T-helper 2 cell treated with Interferon-gamma antibody and Interleukin-4, amounts not matched to agents 100 ng/mL and 5 ng/mL, for 36 hours (primary cell): ENCODE results near the gene FCRL4. TPM values are rescaled to one million over a fixed set of nuclear protein-coding genes. Genes with fewer than 3 reads are reported as not detected.
"Not testable (repeated sequence)": the region's sequence is repeated elsewhere in the genome, so short reads cannot be mapped to it uniquely, and the experiment has no call there.

ENCODE experiments used
- intact Hi-C: fragments of 100-400 bp; cut with micrococcal nuclease; formaldehyde crosslinking; loops from one replicate; pipeline ENCODE4 v1.15.1; 2023
- total RNA-seq: library from RNA; stranded (reverse); gene quantifications from 2 replicates; pipeline ENCODE4 v1.2.3, GENCODE V29; 2022

Gene FCRL4
- total RNA-seq, 1 donor from 2014 or later = not detected

DNA sequence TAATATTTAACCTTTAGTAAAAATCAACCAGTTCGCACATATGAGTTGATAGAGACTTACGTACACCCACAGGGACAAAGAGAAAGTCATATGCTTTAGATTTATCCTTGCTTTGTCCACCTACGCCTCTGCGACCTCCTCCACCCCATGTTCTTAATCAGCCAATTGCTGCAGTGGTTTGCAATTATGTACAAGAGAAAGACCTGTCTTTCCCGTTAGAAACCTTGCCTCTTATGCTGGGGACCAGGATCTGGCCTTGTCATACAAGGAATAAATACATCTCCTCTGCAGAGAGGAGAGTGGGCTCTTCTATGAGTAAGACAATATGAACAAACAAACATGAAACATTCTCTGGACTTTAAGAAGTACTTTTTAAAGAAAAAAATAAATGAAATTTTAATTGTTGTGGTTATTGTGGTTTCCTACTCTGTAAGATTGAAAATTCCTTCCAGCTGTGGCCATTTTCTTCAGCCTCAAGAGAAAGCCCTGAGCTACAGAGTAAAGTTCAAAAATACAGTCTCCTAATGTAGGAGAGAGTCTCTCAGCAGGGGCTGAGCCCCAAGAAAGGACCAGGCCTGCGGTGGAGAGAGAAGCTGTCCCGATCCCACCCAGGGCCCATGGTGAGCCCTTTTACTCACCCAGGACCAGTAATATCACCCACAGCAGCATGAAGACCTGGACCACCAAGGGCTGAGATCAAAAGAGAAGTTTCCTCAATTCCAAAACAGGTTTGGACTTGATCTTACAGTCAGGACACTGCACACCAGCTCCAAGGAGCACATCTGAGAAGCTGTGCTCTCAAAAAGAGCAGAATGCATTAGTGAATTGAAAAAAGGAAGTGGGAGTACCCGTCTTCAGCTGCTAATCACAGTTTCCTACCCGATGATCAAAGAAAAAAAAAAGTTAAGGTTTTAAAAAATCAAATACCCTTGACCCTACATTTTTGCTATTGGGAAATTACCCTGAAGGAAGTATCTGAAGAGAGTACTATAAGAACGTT, 45.9 kb downstream of the FCRL4 start, which contains the start of gene FCRL5:
Gene FCRL5 (minus strand): TSS at position 822 of the 1,000 bp plus-strand sequence. CDS start 153 bp downstream, at position 669.
- intact Hi-C loops = no loop called here

DNA sequence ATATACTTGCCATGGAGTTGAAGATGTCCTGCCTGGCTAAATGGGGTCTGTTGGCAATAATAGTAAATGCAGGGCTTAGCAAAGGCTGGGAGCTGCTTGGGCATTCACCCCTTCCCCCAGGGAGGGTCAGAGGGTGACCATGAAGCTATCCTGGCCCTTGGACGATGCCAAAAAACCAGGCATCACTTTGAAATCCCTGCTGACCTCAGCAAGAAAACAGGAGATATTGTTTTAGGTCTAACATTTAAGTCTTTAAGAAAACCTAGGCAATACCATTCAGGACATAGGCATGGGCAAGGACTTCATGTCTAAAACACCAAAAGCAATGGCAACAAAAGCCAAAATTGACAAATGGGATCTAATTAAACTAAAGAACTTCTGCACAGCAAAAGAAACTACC, 49.8 kb downstream of the FCRL4 start:
- intact Hi-C loops = not testable (repeated sequence)

DNA sequence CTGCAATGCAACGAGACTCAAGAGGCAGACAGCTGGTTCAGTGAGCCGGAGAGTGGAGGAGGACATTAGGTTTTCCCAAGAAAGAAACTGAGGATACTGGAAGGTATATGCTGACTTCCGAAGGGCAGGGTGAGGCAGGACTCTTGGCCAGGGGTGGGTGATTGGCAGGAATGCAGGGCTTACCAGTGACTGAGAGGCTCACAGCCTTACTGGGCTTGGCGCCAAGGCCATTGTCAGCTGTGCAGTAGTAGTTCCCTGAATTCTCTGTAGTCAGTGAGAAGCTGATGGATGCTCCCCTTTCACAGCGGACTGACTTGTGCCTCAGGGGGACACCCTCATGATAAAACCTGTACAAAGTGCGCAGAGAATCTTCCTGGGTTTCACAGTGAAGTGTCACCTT, 55.2 kb downstream of the FCRL4 start:
- intact Hi-C loops = no loop called here

DNA sequence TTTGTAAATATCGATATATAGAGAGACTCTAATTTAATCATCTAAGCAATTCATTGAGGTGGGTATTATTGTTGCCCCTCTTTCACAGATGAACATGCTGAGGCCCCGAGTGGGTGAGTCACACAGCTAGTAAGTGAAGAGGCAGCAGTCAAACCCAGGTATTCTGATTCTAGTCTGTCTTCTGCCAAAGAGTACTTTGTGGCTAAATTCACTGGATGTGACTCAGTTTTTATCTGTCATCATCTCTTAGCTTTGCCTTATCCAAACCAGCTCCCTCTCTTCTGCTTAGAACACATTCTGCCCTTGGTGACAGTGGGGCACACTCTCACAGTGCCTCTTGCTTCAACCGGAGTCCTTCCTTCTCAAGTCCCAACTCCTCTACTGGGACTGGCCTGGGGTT, 57.0 kb downstream of the FCRL4 start:
- intact Hi-C loops = no loop called here

- intact Hi-C loops = no loop called here
Measured at GRCh38 chr1:157540160-157540748, 57.6 kb downstream of the FCRL4 start.

GRCh38 chr1:157539568-157539967, 58.3 kb downstream of the FCRL4 start:
- intact Hi-C loops = no loop called here

GRCh38 chr1:157532569-157532968, 65.3 kb downstream of the FCRL4 start:
- intact Hi-C loops = no loop called here

DNA sequence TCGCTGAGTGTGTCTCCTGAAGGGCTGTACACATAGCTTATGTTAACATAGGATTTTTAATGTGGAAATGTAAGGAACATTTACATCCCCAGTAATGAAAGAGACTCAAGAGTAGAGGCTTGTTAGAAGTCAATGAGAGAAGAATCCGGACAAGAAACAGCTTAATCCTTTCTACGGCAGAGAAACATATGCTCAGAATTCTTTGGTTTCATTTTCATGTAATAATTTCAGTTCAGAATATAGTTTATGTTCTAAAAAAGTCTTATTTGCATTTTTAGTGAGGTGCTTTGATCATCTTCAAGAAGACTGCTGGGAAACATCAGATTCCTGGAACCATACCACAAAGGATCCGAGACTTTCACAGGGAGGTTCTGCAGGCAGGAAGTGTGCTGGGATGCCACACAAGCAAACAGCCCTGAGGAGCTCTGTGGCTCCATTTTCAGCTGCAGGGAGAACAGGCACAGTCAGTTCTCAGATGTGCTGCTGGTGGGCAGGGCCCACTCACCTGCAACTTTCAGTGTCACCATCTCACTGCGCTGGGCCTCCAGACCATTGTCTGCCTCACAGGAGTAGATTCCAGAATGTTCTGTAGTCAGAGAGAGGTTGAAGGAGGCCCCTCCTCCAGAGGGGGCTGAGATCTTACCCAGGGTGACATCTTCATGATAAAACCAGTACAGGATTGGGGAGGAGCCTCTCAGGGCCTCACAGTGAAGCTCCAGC, 74.0 kb downstream of the FCRL4 start:
- intact Hi-C loops = no loop called here

Other genes with a start within 250 kb of the FCRL4 start
- not detected in 2 replicates for gene FCRL5, start 45.6 kb downstream of the FCRL4 start, total RNA-seq
- gene FCRL3, start 102.7 kb upstream of the FCRL4 start, total RNA-seq = 0.23 and 0.39 TPM in 2 replicates
- not detected in 2 replicates for gene FCRL2, start 179.0 kb upstream of the FCRL4 start, total RNA-seq
- gene FCRL1, start 222.0 kb upstream of the FCRL4 start, total RNA-seq = 0.09 TPM in 1 of 2 replicates, not detected in the other
- not detected in 2 replicates for gene CD5L, start 243.7 kb upstream of the FCRL4 start, total RNA-seq